Fibroblast of skin of right quadriceps (primary cell): ENCODE data around the gene UBE2L6.

Experiments
- DNase-seq: peaks from one replicate; pipeline ENCODE4 v3.0.0-alpha.2; 2013

Gene UBE2L6

DNA sequence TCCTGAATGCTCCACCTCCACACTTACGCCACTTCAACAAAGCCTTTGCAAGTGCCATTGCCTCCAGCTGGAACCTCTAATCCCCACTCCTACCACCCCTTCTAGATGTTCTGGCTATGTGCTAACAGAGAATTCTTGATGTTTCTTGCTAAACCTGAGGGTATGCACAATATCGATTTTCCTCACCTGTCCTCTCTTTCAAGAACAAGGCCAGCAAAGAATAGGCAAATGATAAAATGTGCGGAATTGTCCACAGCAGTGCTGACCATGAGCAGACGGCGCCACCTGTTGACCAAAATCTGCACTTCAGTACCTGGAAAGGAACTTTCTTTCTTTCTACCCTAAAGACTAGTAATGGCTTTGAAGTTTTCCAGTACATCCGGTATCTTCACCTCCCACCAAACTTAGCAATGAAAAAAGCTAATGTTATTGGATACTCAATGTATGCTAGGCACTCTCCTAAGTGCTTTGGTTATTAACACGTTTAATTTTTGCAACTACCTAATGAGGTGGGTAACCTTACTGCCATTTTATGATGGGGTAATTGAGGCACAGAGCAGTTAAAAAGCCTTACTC is 40.3 kb downstream of the UBE2L6 start:
- DNase-seq: peak; percentile 43

DNA sequence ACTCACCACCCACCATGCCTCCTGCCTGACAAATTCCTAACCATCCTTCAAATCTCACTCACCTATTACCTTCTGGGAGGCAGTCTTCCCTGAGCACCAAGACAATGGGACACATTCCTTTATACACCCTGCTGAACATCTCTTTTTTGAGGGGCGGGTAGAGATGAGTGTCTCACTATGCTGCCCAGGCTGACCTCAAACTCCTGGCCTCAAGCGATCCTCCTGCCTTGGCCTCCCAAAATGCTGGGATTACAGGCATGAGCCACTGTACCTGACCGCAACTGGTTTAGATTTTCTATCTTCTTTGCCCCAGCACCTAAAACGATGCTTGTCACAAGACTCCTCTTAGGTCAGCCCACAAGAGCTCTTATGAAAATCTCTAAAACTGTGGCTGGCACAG is 44.1 kb downstream of the UBE2L6 start:
- DNase-seq: no peak

DNA sequence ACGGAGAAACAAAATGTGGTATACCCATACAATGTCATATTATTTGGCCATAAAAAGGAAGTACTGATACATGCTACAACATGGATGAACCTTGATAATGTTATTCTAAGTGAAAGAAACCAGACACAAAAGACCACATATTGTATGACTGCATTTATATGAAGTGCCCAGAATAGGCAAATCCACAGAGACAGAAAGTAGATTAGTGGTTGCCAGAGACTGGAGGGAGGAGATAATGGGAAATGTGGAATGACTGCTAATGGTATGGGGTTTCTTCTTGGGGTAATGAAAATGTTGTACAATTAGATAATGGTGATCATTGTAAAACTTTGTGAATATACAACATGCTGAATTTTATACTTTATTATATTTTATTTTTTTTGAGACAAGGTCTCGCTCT is 46.4 kb downstream of the UBE2L6 start:
- DNase-seq: no peak

DNA sequence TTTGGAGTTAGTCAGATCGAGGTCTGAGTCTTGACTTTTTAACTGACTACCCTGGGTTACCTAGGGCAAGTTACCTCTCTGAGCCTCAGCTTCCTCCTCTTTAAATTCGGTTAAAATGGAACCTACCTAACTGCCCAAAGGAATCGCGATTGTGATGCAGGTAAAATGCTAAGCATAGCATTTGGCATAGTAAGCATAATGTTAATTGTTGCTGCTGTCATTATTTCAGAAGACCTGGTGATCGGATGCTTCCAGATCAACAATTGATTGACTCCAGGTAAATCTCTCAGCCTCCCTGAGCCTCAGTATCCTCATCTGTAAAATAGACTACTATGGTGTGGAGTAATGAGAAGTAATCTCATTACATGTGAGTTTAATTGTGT is 51.4 kb downstream of the UBE2L6 start:
- no peak for DNase-seq

DNA sequence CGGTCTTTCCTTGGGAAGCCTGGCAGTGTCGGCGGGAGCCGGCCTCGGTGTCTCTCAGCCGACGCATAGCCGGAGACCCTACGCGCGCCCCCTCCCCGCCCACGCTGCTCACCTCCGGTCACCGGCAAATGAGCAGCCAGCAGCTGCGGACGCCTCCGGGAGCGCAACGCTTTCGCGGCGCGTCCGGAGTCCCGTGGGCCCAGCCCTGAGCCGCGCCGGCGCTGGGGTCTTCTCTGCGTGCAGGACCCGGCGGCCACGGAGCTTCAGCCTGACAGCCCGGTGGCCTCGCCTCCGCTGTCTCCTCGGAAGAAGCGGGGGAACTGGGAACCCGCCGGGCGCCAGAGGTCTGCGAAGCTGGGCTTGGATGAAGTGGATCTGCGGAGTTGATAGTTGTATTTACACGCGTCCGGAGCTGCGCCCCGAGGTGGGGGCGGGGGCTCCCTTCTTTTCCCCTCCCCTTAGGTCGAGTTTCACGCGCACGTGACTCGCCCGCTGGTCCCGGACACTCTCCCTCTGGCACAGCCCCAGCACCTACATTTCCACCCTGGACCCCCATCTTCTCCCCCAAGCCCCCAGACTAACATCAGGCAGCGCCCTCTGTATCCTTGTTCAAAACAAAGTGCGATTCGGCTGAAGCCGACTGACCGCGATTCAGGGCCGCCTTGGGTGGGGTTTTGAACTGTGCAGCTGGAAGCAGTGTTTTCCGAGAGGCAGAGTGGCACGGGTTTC is 52.0 kb downstream of the UBE2L6 start, which contains the start of gene SLC43A1:
SLC43A1 (minus strand) TSS at position 371 of the 729 bp plus-strand sequence. CDS start 1,591 bp downstream, outside the sequence.
- DNase-seq: peak; percentile 47

DNA sequence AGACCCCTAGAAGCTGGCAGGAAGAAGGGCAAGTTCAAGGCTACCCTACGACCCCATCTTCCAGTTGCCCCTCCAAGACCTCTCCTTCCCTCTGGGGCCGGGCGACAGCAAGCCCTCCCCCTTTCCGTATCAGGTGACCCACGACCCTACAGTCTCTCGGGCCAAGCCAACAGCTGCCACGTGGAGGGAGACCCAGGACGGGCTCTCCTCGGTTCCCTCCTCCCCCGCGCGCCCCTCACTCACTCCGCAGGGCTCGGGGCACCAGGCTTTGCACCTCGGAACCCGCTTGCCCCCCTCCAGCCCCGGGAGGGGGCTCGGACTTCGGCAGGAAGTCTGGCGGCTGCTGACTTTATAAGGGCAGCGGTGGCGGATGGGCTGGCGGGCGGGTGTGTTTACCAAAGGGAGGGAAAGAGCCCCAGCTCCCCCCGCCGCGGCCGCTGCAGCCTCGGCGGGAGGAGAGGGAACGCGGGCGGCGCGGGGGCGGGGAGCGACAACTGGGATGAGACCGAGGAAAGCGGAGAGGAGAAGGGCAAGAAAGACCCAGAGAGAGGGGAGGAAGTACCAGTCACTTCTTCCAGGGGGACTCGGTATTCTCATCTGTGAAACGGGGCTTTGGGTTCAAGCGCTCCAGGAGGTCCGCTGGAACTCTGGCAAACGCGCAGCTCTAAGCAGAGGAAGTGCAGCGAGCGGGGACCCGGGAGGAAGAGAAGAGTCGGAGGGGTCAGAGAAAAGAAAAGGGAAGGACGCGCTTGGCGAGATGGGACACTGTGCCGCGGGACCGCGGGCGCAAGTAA is 52.7 kb downstream of the UBE2L6 start:
- DNase-seq: peak; percentile 23

DNA sequence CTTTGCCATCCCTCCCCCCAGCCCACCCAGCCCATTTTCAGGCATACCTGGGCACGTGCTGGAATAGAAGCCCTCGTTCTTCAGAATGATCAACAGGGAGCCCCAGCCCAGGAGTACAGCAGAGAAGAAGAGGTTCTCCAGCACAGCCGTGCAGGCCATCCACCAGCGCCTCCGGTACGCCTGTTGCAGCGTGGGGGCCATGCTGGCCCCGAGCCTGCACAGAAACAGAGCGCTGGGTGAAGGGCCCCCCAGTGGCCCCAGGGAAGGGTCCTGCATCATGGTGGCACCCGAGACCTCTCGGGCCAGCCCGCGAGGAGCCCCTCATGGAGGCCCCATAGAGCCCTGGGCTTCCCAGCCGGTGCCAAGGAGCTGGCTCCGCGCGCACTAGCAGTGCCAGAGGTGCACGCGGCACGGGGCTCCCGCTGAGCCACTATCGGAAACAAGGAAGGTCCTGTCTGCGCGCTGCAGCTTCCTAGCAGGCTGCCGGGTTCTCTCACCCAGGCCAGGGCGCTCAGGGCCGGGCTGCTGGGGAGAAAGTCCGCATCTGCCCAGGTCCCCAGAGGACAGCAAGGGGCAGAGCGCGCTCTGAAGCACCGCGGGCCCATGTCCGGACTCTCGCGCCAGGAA is 53.4 kb downstream of the UBE2L6 start:
- peak; percentile 17 for DNase-seq

DNA sequence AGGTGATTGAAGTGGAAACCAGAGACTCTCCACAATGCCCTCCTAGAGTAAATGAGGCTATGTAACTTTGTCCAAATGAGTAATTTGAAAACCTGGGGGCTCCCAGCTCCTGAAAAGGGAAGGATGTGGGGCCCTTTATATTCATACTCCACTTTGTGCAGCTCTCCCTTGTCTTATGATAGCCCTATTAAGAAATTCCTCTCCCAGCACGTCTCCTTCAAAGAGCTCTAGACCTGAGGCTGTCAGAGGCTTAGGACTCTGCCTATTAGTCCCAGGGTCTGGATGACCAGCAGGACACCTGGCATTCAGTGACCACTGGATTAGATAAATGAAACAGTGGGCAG is 54.0 kb downstream of the UBE2L6 start:
- no peak for DNase-seq

DNA sequence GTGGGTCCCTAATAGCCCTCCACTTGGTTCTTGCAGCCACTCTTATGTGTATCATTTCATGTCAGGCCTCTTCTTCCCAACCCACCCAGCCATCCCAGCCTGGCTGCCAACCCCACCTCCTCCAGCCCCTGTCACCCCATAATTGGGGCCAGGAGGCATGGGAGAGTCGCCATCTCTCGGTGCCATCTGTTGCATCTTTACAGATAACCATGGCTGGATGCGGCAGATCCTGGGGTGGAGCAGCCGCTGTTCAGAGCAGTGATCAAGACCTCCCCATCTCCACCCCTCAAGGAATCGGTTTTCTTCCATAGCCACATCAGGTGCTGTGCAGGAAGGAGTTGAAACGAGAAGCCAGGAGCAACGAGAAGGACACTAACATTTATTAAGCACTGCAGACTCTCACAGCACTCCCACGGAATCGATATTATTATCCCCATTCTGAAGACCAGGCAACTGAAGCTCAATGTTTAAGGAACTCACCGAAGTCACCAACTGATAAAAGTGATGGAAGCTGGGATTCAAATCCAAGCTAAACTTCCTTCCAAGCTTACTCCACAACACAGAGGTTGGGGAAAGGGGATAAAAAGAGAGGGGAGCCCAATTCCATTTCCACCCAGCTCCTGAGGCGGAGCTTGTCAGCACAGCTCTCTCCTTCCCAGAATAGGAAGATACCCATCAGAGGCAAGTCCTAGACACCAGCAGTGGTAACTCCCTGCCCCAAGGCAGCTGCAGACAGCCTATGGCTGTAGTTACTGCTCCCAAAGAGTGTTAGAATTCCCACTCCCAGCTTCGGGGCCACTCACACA is 54.6 kb downstream of the UBE2L6 start:
- DNase-seq: no peak

DNA sequence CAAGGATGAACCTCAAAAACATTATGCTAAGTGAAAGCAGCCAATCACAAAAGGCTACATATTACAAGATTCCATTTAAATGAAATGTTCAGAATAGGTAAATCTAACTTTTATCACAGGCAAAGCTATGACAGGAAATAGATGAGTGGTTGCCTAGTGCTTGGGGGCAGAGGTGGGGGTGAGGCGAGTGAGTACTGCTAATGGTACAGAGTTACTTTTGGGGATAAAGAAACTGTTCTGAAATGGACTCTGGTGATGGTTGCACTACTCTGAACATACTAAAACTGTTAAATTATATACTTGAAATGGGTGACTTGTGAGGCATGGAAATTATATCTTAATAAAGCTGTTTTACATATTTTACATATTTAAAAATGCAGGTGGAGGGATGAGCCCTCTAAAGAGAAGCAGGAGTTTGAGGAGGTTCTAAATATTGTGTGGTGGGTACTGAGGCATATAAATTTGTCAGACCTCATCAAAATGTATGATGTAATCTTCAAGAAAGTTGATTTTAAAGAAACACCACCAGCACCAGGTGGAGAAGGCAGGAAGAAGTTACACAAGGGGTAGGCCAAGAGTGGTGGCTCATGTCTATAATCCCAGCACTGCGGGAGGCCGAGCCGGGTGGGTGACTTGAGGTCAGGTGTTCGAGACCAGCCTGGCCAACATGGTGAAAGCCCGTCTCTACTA is 55.6 kb downstream of the UBE2L6 start:
- DNase-seq: no peak

DNA sequence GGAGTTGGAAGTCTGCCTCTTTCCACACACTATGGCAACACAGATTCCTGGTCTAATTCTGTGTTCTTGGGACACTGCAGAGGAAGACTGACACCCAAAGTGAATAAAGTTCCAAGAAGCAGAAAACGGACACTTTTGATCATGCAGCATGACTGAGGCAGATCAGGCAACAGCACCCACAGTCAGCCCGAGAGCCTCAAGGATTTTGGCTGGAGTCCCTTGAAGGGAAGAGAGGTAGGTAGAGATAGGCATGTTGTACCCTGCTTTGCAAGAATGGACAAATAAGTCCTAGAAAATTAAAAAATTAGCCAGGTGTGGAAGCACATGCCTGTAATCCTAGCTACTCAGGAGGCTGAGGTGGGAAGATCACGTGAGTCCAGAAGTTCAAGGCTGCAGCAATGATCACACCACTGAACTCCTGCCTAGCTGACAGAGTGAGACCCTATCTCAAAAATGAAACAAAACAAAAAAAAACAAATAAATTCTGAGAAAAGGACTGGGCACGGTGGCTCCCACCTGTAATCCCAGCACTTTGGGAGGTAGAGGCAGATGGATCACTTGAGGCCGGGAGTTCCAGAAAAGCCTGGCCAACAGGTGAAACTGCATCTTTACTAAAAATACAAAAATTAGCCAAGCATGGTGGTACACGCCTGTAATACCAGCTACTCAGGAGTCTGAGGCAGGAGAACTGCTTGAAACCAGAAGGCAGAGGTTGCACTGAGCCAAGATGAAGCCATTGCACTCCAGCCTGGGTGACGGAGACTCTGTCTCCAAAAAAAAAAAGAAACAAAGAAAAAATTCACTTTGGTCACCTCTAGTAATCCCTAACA is 58.9 kb downstream of the UBE2L6 start:
- DNase-seq: no peak

DNA sequence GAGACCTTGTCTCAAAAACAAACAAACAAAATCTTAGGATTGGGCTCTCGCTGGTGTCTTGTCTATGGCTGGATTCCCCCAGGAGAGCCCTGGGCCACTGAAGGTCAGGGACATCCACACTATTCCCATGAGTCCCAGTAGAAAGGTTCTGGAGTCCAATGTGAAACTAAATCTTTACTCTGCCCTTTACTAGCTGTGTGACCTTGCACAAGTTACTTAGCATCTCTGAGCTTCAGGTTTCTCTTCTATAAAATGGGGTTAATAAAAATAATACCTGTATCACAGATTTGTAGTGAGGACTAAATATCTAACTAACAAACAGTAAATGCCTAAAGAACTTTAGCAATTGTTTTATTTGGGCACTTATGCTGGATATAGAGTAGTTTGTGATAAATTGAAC is 61.0 kb downstream of the UBE2L6 start:
- no peak for DNase-seq

DNA sequence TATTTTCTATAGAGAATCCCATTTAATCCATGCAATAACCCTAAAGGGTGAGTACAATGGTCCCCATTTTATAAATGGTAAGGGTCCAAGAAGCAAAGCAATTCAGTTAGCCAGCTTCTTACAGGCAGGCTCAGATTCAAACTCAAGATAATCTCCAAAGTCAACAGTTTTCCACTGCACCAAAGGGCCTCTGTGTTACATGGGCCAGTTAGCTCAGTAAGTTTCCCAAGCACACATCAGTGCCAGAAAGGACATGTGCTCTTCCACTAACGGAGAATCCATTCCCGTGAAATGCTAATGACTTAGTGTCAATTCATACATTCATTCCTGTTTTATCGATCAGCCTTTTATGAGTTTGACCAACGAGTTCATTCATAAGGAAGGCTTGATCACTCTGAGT is 63.0 kb downstream of the UBE2L6 start:
- no peak for DNase-seq

DNA sequence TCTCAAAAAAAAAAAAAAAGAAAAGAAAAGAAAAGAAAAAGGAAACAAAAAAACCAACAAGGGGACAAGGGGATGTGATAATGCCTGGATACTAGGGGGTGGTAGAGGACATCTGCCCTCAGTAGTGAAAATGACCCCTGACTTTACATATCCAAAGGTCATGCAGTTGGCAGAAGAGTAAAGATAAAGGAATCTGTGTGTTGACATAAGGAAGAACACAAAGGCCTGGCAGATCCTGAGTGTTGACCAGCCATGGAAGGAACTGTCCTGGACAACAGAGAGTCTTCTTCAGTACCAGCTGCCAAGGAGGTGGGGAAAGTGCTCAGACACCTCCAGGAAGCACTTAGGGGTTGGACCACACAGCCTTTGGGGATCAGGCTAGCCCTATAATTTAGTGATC is 64.6 kb downstream of the UBE2L6 start:
- DNase-seq: no peak

DNA sequence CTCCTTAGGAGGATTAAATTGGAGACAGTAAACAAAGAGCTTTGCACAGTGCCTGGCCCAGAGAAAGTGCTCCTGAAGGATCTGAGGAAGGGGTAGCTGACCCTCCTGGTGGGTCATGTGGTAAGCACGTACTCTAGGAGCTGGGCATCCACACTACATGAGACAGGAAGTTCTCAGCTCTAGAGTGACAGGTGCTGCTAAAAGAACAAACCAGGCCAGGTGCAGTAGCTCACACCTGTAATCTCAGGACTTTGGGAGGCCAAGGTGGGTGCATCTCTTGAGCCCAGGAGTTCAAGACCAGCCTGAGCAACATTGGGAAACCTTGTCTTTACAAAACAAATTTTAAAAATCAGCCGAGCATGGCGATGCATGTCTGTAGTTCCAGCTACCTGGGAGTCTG is 65.1 kb downstream of the UBE2L6 start:
- no peak for DNase-seq

DNA sequence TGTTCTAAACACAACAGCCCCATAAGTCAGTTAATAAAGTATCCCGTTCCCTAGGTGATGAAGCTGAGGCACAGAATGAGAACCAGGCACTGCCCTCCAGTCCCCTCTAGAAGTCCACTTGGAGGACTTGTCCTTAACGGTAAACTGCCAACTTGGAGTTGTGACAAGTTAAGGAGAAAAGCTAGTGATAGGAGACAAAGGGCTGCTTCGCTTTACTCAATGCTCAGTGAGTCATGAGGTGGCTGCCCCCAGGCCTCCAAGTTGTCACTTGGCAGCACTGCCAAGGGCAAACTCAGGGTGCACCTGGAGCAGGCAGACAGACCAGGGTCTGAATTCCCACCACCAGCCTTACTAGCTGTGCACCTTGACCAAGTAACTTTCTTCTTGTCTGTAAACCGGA is 65.5 kb downstream of the UBE2L6 start:
- no peak for DNase-seq
